H9 (cell line): ENCODE results near the gene KCNQ2. TPM values are rescaled to one million over a fixed set of nuclear protein-coding genes. Genes with fewer than 3 reads are reported as not detected.

Source experiments
- DNase-seq: peaks from one replicate; pipeline ENCODE4 v3.0.0-alpha.2; 2017
- H2AFZ ChIP-seq: one replicate; pipeline ENCODE4 v1.6.1; 2013; ENCODE audit warnings: mild to moderate bottlenecking, low read length, control low read depth, moderate library complexity
- H2AK5ac ChIP-seq: 2 replicates; pipeline ENCODE4 v1.6.1; 2013; ENCODE audit warnings: low read length, control low read depth, mixed read lengths; ENCODE audit not compliant: insufficient read length
- H2BK120ac ChIP-seq: one replicate; pipeline ENCODE4 v1.6.1; 2013; ENCODE audit warnings: low read depth, mild to moderate bottlenecking, low read length, control low read depth, inconsistent platforms; ENCODE audit not compliant: poor library complexity, severe bottlenecking
- H2BK12ac ChIP-seq: 2 replicates; pipeline ENCODE4 v1.6.1; 2013; ENCODE audit warnings: low read length, control low read depth, mixed read lengths, low read depth; ENCODE audit not compliant: insufficient read length
- H2BK15ac ChIP-seq: 2 replicates; pipeline ENCODE4 v1.6.1; 2013; ENCODE audit warnings: low read depth, low read length, control low read depth
- H2BK20ac ChIP-seq: one replicate; pipeline ENCODE4 v1.6.1; 2013; ENCODE audit warnings: low read depth, mild to moderate bottlenecking, low read length, control low read depth, inconsistent platforms; ENCODE audit not compliant: poor library complexity, severe bottlenecking
- H2BK5ac ChIP-seq: 2 replicates; pipeline ENCODE4 v1.6.1; 2013; ENCODE audit warnings: low read length, control low read depth, mixed read lengths; ENCODE audit not compliant: insufficient read length
- H3K14ac ChIP-seq: 2 replicates; pipeline ENCODE4 v1.6.1; 2013; ENCODE audit warnings: low read length, control low read depth; ENCODE audit not compliant: insufficient read depth
- H3K18ac ChIP-seq: 2 replicates; pipeline ENCODE4 v1.6.1; 2013; ENCODE audit warnings: low read depth, mild to moderate bottlenecking, mixed read lengths, low read length, control low read depth; ENCODE audit not compliant: insufficient read length
- H3K23ac ChIP-seq: 2 replicates; pipeline ENCODE4 v1.6.1; 2013; ENCODE audit warnings: low read length, control low read depth, mixed read lengths, low read depth; ENCODE audit not compliant: insufficient read length
- H3K23me2 ChIP-seq: 2 replicates; pipeline ENCODE4 v1.6.1; 2013; ENCODE audit warnings: low read depth, mild to moderate bottlenecking, mixed read lengths, low read length, control low read depth; ENCODE audit not compliant: insufficient read length, poor library complexity, severe bottlenecking
- H3K27ac ChIP-seq: 2 replicates; pipeline ENCODE4 v1.5.1; 2013; ENCODE audit warnings: low read length, control low read depth, mixed read lengths, low read depth; ENCODE audit not compliant: insufficient read length
- H3K27me3 ChIP-seq: 2 replicates; pipeline ENCODE4 v1.6.1; 2013; ENCODE audit warnings: low read length, control low read depth, inconsistent platforms; ENCODE audit not compliant: insufficient read depth
- H3K4ac ChIP-seq: 2 replicates; pipeline ENCODE4 v1.6.1; 2013; ENCODE audit warnings: low read depth, mild to moderate bottlenecking, control low read depth, inconsistent platforms, low read length, moderate library complexity
- H3K4me1 ChIP-seq: 2 replicates; pipeline ENCODE4 v1.6.1; 2013; ENCODE audit warnings: low read length, control low read depth, inconsistent platforms; ENCODE audit not compliant: insufficient read depth
- H3K4me2 ChIP-seq: 2 replicates; pipeline ENCODE4 v1.6.1; 2013; ENCODE audit warnings: low read length, control low read depth, mixed read lengths; ENCODE audit not compliant: insufficient read length, insufficient read depth
- H3K56ac ChIP-seq: 2 replicates; pipeline ENCODE4 v1.6.1; 2013; ENCODE audit warnings: low read depth, mild to moderate bottlenecking, mixed read lengths, low read length, control low read depth; ENCODE audit not compliant: insufficient read length
- H3K79me1 ChIP-seq: 2 replicates; pipeline ENCODE4 v1.6.1; 2013; ENCODE audit warnings: low read depth, mild to moderate bottlenecking, moderate library complexity, low read length, control low read depth, inconsistent platforms; ENCODE audit not compliant: insufficient read depth, poor library complexity, severe bottlenecking
- H3K79me2 ChIP-seq: 2 replicates; pipeline ENCODE4 v1.6.1; 2013; ENCODE audit warnings: low read length, control low read depth, inconsistent platforms; ENCODE audit not compliant: insufficient read depth
- H3K9ac ChIP-seq: 2 replicates; pipeline ENCODE4 v1.6.1; 2013; ENCODE audit warnings: low read length, control low read depth, mixed read lengths; ENCODE audit not compliant: insufficient read length; ENCODE audit errors: extremely low read depth
- H3K9me3 ChIP-seq: one replicate; pipeline ENCODE4 v1.6.1; 2013; ENCODE audit warnings: low read depth, low read length, inconsistent platforms; ENCODE audit not compliant: control insufficient read depth
- H3T11ph ChIP-seq: one replicate; pipeline ENCODE4 v1.6.1; 2013; ENCODE audit warnings: mild to moderate bottlenecking, low read length, control low read depth, inconsistent platforms
- H4K20me1 ChIP-seq: one replicate; pipeline ENCODE4 v1.6.1; 2013; ENCODE audit not compliant: control insufficient read depth, insufficient read length, insufficient read depth
- H4K5ac ChIP-seq: 2 replicates; pipeline ENCODE4 v1.6.1; 2013; ENCODE audit warnings: low read depth, mild to moderate bottlenecking, mixed read lengths, low read length, control low read depth; ENCODE audit not compliant: insufficient read length
- H4K8ac ChIP-seq: replicated peaks from 2 replicates; pipeline ENCODE4 v1.6.1; 2013; ENCODE audit warnings: low read length, control low read depth, mixed read lengths, low read depth; ENCODE audit not compliant: insufficient read length
- H4K91ac ChIP-seq: 2 replicates; pipeline ENCODE4 v1.6.1; 2013; ENCODE audit warnings: low read depth, mild to moderate bottlenecking, moderate library complexity, mixed read lengths, low read length, control low read depth; ENCODE audit not compliant: insufficient read length
- H3K27ac Mint-ChIP-seq, 3 experiments: 2 replicates in 2 of 3; 3 replicates in 1 of 3; pipeline ENCODE4 v1.8.0; 2020 to 2021; ENCODE audit warnings: mixed read lengths in 3 of 3, mild to moderate bottlenecking in 1 of 3, moderate library complexity in 1 of 3
- H3K27me3 Mint-ChIP-seq: 2 replicates; pipeline ENCODE4 v1.8.0; 2021; ENCODE audit warnings: low read depth, mild to moderate bottlenecking, moderate library complexity, mixed read lengths
- H3K36me3 Mint-ChIP-seq, 3 experiments: 2 replicates in 2 of 3; 3 replicates in 1 of 3; pipeline ENCODE4 v1.8.0; 2020 to 2021; ENCODE audit warnings: low read depth in 3 of 3, mixed read lengths in 3 of 3; ENCODE audit not compliant: insufficient read depth in 1 of 3
- H3K4me1 Mint-ChIP-seq, 2 experiments: 2 replicates each; pipeline ENCODE4 v1.8.0; 2020; ENCODE audit warnings: mixed read lengths in 2 of 2
- H3K4me3 Mint-ChIP-seq, 2 experiments: 2 replicates in 1 of 2; 3 replicates in 1 of 2; pipeline ENCODE4 v1.8.0; 2020 to 2021; ENCODE audit warnings: mild to moderate bottlenecking in 2 of 2, mixed read lengths in 2 of 2, moderate library complexity in 1 of 2
- H3K9me3 Mint-ChIP-seq, 2 experiments: 2 replicates in 1 of 2; 3 replicates in 1 of 2; pipeline ENCODE4 v1.8.0; 2020; ENCODE audit warnings: mild to moderate bottlenecking in 2 of 2, mixed read lengths in 2 of 2, moderate library complexity in 1 of 2
- WGBS: extraction: QIAGEN DNeasy Blood & Tissue Kit; methylation state at CpG from one replicate; pipeline ENCODE4 v1.1.7; 2013; ENCODE audit warnings: missing lambda C conversion rate, low lambda C conversion rate, mixed read lengths; ENCODE audit not compliant: insufficient read length; ENCODE audit errors: extremely low coverage; 5-methylcytosine and 5-hydroxymethylcytosine counted together
- total RNA-seq: library from RNA; stranded (reverse); gene quantifications from 2 replicates; pipeline ENCODE4 v1.2.1, GENCODE V29; 2021
- TF ChIP-seq, protein P1 (sequence below): fragments of 200-600 bp; sonication (generic); conservative IDR thresholded peaks from 3 replicates; pipeline ENCODE4 v1.8.0; 2021; ENCODE audit warnings: antibody characterized with exemption, mild to moderate bottlenecking

KCNQ2 gene
- total RNA-seq, 1 experiment from 2014 or later: 69.2 TPM

DNA sequence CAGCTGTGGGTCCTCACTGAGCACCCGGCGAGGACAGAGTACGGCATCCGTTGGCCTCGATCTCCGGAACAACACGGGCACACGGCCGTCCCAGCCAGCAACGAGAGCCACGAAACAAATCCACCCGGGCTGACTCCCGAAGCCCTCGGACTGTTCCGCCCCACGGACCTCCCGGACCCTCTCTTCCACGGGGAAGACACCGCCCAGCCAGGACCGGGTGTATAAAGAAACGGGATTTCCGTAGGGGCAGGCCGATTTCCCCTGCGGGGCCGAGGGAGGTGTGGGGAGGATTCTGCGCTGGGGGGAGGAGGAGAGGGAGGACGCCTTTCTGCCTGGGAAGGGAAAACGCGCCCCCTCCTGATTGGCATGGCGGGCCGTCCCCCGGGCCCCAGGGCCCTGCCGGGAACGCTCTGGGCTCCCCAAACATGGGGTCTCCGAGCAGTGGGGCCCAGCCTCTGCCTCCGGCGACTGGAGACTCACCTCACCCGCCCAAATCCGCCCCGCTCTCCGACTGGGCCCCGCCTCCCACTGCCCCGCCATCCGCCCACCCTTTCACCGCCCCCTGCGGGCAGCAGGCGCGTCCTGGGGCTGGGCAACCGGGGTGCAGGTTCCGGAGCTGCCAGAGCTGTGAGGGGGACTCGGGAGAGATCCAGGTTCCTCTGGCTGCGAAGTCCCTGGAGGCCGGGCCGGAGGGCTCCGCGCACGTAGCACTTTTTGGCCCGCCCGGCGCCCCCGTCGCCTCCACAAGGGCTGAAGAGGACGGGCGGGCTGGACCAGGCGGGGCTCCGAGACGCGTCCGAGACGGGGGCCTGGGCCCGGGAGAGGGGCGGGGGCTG lies 47.4 kb upstream of the KCNQ2 start:
- H3K4me2 ChIP-seq: peak overlapping the region; percentile 72
- no peak overlapping the region for H3K56ac ChIP-seq
- TF ChIP-seq, protein P1, sequence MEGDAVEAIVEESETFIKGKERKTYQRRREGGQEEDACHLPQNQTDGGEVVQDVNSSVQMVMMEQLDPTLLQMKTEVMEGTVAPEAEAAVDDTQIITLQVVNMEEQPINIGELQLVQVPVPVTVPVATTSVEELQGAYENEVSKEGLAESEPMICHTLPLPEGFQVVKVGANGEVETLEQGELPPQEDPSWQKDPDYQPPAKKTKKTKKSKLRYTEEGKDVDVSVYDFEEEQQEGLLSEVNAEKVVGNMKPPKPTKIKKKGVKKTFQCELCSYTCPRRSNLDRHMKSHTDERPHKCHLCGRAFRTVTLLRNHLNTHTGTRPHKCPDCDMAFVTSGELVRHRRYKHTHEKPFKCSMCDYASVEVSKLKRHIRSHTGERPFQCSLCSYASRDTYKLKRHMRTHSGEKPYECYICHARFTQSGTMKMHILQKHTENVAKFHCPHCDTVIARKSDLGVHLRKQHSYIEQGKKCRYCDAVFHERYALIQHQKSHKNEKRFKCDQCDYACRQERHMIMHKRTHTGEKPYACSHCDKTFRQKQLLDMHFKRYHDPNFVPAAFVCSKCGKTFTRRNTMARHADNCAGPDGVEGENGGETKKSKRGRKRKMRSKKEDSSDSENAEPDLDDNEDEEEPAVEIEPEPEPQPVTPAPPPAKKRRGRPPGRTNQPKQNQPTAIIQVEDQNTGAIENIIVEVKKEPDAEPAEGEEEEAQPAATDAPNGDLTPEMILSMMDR: peak; percentile 41; the same call in 2 of the 3 replicates
- no peak overlapping the region for H2BK5ac ChIP-seq
- H2BK120ac ChIP-seq: no peak overlapping the region
- no peak overlapping the region for H3K23ac ChIP-seq
- H3K14ac ChIP-seq: peak overlapping the region; percentile 78
- H3K79me1 ChIP-seq: peaks cover 4% of the 10 kb centered on the region
- no peaks in the 10 kb centered on the region for H3K27me3 ChIP-seq
- Mint-ChIP-seq H3K36me3 (peaks cover 20 to 49% (median 24%) of the 10 kb centered on the region in 3 experiments; a peak in 6 of 7 replicates), H3K4me1 (peaks cover 2 to 25% of the 10 kb centered on the region in 2 experiments; a peak in 3 of 4 replicates), H3K27ac (peak overlapping the region in 1 of 3 experiments; percentile 52; a peak in 1 of 7 replicates), H3K27me3 (peaks cover 15% of the 10 kb centered on the region), H3K9me3 (peaks cover 7 to 17% of the 10 kb centered on the region in 2 experiments; a peak in 4 of 5 replicates), H3K4me3 (peak overlapping the region; percentile 63 to 85)
- H4K20me1 ChIP-seq: no peaks in the 10 kb centered on the region
- no peaks in the 10 kb centered on the region for H3K9me3 ChIP-seq
- H2BK20ac ChIP-seq: no peak overlapping the region
- no peak overlapping the region for H3K4ac ChIP-seq
- no peak overlapping the region for H2BK15ac ChIP-seq
- H3K79me2 ChIP-seq: no peaks in the 10 kb centered on the region; the same call in 1 of the 2 replicates
- no CpG with 5 or more reads among the region's 72 CpGs for WGBS
- no peak overlapping the region for H3K27ac ChIP-seq
- no peak overlapping the region for H2BK12ac ChIP-seq
- H3K4me1 ChIP-seq: no peaks in the 10 kb centered on the region; the same call in 1 of the 2 replicates
- H3T11ph ChIP-seq: no peak overlapping the region
- peak overlapping the region; percentile 64 for H4K5ac ChIP-seq
- no peak overlapping the region for H4K91ac ChIP-seq
- peak; percentile 80 for DNase-seq
- peak overlapping the region; percentile 51 for H3K9ac ChIP-seq
- H3K18ac ChIP-seq: peak overlapping the region; percentile 39
- no peak overlapping the region for H2AK5ac ChIP-seq
- no peak overlapping the region for H4K8ac ChIP-seq
- H2AFZ ChIP-seq: no peak overlapping the region
- H3K23me2 ChIP-seq: peaks cover 10% of the 10 kb centered on the region
